CD4-positive, alpha-beta T cell (primary cell): ENCODE results near the gene SAT1. TPM values are rescaled to one million over a fixed set of nuclear protein-coding genes. Genes with fewer than 3 reads are reported as not detected.

ENCODE experiments used
- ATAC-seq: fragments of 200-7000 bp; cut with Tn5 transposase; one replicate; pipeline ENCODE4 v1.10.0; 2022; ENCODE audit warnings: mild to moderate bottlenecking; ENCODE audit not compliant: poor library complexity
- CTCF ChIA-PET: fragments of 350-600 bp; sonication (Branson Sonifier 250); formaldehyde crosslinking; loops from one replicate; lab custom pipeline; 2021; ENCODE audit warnings: antibody characterized with exemption, inconsistent platforms; lab: Charles Lee
- POLR2A ChIA-PET: fragments of 350-600 bp; sonication (Branson Sonifier 250); formaldehyde crosslinking; loops from one replicate; lab custom pipeline; 2021; ENCODE audit warnings: antibody characterized with exemption, inconsistent platforms; lab: Charles Lee
- DNase-seq, 14 experiments: peaks; one replicate each; pipeline ENCODE4 v3.0.0-alpha.2; 2013 to 2020; ENCODE audit warnings: mixed read lengths in 2 of 14
- H3K27ac ChIP-seq, 2 donors: one replicate each; pipeline versions ENCODE4 v1.5.1 to v1.7.0; 2013; ENCODE audit warnings: low read length in 2 of 2, low read depth in 1 of 2, mild to moderate bottlenecking in 1 of 2
- H3K27me3 ChIP-seq, 2 experiments: 1 replicate in 1 of 2; 2 replicates in 1 of 2; pipeline versions ENCODE4 v1.6.1 to v1.7.0; 2013; ENCODE audit warnings: low read length in 2 of 2, control low read depth in 1 of 2, mild to moderate bottlenecking in 1 of 2, moderate library complexity in 1 of 2; ENCODE audit not compliant: insufficient read depth in 2 of 2, control insufficient read depth in 1 of 2
- H3K36me3 ChIP-seq: one replicate; pipeline ENCODE4 v1.6.1; 2013; ENCODE audit warnings: low read length, control low read depth; ENCODE audit not compliant: insufficient read depth
- H3K4me1 ChIP-seq: one replicate; pipeline ENCODE4 v1.6.1; 2013; ENCODE audit warnings: low read length, control low read depth; ENCODE audit not compliant: insufficient read depth
- H3K4me3 ChIP-seq: one replicate; pipeline ENCODE4 v1.5.1; 2013; ENCODE audit warnings: mild to moderate bottlenecking, low read length, moderate library complexity
- H3K9me3 ChIP-seq, 2 experiments: 1 replicate in 1 of 2; 2 replicates in 1 of 2; pipeline versions ENCODE4 v1.6.1 to v1.7.0; 2013; ENCODE audit warnings: low read length in 2 of 2, mild to moderate bottlenecking in 2 of 2, control low read depth in 1 of 2, moderate library complexity in 1 of 2; ENCODE audit not compliant: control insufficient read depth in 1 of 2, insufficient read depth in 1 of 2
- H3K27ac Mint-ChIP-seq: one replicate; pipeline ENCODE4 v1.8.0; 2020; ENCODE audit warnings: mixed read lengths
- H3K27me3 Mint-ChIP-seq: one replicate; pipeline ENCODE4 v1.8.0; 2021; ENCODE audit warnings: mixed read lengths
- H3K36me3 Mint-ChIP-seq: one replicate; pipeline ENCODE4 v1.8.0; 2021; ENCODE audit warnings: low read depth, mixed read lengths
- H3K4me1 Mint-ChIP-seq: one replicate; pipeline ENCODE4 v1.8.0; 2021; ENCODE audit warnings: low read depth, mixed read lengths
- H3K4me3 Mint-ChIP-seq: one replicate; pipeline ENCODE4 v1.8.0; 2020; ENCODE audit warnings: mild to moderate bottlenecking, mixed read lengths
- H3K9me3 Mint-ChIP-seq: one replicate; pipeline ENCODE4 v1.8.0; 2020; ENCODE audit warnings: mixed read lengths
- intact Hi-C, 2 experiments: fragments of 100-400 bp; cut with DNase I in 1 of 2; cut with micrococcal nuclease in 1 of 2; formaldehyde crosslinking; loops; one replicate each; pipeline versions ENCODE4 v1.15.1 to v1.9.0; 2023 to 2025; cut with DNase I, micrococcal nuclease
- total RNA-seq, 174 experiments: library from RNA in 2 of 174; stranded (reverse) in 2 of 174; gene quantifications; one replicate each; pipeline ENCODE4 v1.2.3 and lab custom pipeline; 2021 to 2026
- TF ChIP-seq, protein P1 (sequence below): fragments of 200-600 bp; IDR thresholded peaks from one replicate; pipeline ENCODE4 v1.8.0; 2022; ENCODE audit warnings: antibody characterized with exemption, mild to moderate bottlenecking

Gene SAT1
- total RNA-seq, 2 experiments from 2014 or later: 305 to 312 TPM

DNA sequence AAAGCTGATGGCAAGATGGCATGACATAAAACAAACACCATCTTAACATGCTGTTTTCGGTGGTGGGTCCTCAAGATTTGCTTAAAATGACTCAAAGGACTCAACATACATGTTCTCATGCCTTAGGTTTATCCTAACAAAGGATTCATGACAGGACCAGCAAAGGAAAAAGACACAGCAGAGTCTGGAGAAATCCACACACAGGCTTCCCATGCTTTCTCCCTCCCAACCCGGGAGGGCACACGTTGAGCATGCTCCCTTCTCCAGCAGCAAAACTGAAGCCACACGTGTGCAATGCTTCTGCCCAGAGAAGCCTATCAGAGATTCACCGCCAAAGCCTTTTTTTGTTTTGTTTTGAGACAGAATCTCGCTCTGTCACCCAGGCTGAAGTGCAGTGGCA lies 39.9 kb downstream of the SAT1 start:
- ChIA-PET CTCF (no interaction called here), POLR2A (no interaction called here)
- Histone ChIP-seq H3K4me3 (no peak overlapping the region), H3K27me3 (no peaks in the 10 kb centered on the region), H3K9me3 (no peaks in the 10 kb centered on the region), H3K4me1 (no peaks in the 10 kb centered on the region), H3K27ac (no peak overlapping the region), H3K36me3 (no peaks in the 10 kb centered on the region)
- ATAC-seq (no peak), DNase-seq (no peak)
- Mint-ChIP-seq H3K27me3 (no peaks in the 10 kb centered on the region), H3K4me3 (no peak overlapping the region), H3K9me3 (no peaks in the 10 kb centered on the region), H3K36me3 (no peaks in the 10 kb centered on the region), H3K4me1 (no peaks in the 10 kb centered on the region), H3K27ac (no peak overlapping the region)
- intact Hi-C loops: no loop called here
- TF ChIP-seq, protein P1, sequence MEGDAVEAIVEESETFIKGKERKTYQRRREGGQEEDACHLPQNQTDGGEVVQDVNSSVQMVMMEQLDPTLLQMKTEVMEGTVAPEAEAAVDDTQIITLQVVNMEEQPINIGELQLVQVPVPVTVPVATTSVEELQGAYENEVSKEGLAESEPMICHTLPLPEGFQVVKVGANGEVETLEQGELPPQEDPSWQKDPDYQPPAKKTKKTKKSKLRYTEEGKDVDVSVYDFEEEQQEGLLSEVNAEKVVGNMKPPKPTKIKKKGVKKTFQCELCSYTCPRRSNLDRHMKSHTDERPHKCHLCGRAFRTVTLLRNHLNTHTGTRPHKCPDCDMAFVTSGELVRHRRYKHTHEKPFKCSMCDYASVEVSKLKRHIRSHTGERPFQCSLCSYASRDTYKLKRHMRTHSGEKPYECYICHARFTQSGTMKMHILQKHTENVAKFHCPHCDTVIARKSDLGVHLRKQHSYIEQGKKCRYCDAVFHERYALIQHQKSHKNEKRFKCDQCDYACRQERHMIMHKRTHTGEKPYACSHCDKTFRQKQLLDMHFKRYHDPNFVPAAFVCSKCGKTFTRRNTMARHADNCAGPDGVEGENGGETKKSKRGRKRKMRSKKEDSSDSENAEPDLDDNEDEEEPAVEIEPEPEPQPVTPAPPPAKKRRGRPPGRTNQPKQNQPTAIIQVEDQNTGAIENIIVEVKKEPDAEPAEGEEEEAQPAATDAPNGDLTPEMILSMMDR: no peak

DNA sequence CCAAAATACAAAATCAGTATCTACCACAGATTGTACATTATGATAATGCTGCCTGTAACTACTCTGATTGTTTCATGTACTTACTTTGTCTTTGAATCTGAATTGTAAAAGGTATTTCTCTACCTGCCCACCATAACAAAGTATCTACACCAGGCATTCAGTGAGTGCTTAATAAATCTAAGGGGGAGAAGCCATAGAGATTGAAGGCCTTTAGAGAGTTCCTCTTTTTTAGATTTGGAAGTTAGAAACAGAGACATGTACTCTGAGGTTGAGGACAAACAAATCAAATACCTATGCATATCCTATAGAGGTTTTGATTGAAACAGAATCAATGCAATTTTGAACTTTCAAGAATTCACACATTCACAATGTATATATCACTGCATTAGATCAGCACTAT lies 42.7 kb downstream of the SAT1 start:
- no peaks in the 10 kb centered on the region for H3K27me3 Mint-ChIP-seq
- no peaks in the 10 kb centered on the region for H3K27me3 ChIP-seq
- POLR2A ChIA-PET: no interaction called here
- no peak overlapping the region for H3K27ac Mint-ChIP-seq
- intact Hi-C loops: no loop called here
- TF ChIP-seq, protein P1: no peak
- no peak for DNase-seq
- CTCF ChIA-PET: no interaction called here
- no peaks in the 10 kb centered on the region for H3K4me1 Mint-ChIP-seq
- H3K4me1 ChIP-seq: no peaks in the 10 kb centered on the region
- no peaks in the 10 kb centered on the region for H3K9me3 ChIP-seq
- H3K9me3 Mint-ChIP-seq: no peaks in the 10 kb centered on the region
- H3K36me3 ChIP-seq: no peaks in the 10 kb centered on the region
- H3K27ac ChIP-seq: no peak overlapping the region
- H3K4me3 Mint-ChIP-seq: no peak overlapping the region
- H3K36me3 Mint-ChIP-seq: no peaks in the 10 kb centered on the region
- H3K4me3 ChIP-seq: no peak overlapping the region
- no peak for ATAC-seq

DNA sequence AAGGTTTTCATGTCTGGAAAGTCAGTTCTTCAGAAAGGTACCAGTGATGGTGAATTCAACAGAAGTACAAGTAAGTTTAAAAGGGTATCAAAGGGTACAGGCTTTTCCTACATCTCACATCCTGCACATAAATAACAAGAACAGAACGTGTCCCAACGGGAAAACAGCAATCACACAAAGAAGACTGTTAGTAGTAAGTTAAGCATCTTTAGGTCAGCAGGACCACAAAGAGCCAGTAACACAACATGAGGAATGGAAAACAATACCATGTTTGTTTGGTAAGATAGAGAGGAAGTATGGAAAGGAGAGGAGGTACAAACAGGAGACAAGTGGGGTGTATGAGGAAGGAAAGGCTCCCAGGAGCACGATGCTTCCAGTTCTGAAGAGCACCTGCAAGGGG lies 43.2 kb downstream of the SAT1 start:
- H3K27ac ChIP-seq: no peak overlapping the region
- Mint-ChIP-seq H3K9me3 (no peaks in the 10 kb centered on the region), H3K27ac (no peak overlapping the region), H3K36me3 (no peaks in the 10 kb centered on the region), H3K4me3 (no peak overlapping the region), H3K4me1 (no peaks in the 10 kb centered on the region), H3K27me3 (no peaks in the 10 kb centered on the region)
- DNase-seq (no peak), ATAC-seq (no peak)
- intact Hi-C loops: no loop called here
- H3K9me3 ChIP-seq: no peaks in the 10 kb centered on the region
- POLR2A ChIA-PET: no interaction called here
- H3K27me3 ChIP-seq: no peaks in the 10 kb centered on the region
- CTCF ChIA-PET: no interaction called here
- H3K4me3 ChIP-seq: no peak overlapping the region
- no peaks in the 10 kb centered on the region for H3K36me3 ChIP-seq
- no peaks in the 10 kb centered on the region for H3K4me1 ChIP-seq
- TF ChIP-seq, protein P1: no peak
